ENCODE data around the gene NT5M. TPM values are rescaled to one million over a fixed set of nuclear protein-coding genes. Genes with fewer than 3 reads are reported as not detected.

The NT5M gene
- total RNA-seq, 1 donor from 2014 or later, result 5.8 TPM

DNA sequence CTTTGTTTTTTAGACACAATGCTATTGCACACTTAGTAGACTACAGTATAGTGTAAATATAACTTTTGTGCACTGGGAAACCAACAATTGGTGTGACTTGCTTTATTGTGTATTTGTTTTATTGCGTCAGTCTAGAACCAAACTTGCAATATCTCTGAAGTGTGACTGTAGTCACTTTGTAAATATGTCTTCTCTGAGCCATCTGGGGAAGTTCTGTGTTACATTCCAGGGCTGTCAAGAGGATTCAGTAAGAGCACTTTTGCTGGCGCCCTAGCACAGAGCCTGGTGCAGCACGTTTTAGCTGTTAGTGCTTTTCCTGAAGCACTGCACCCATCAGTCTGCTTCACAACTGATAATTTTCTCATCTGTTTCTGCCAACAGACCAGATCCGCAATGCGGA, 73.2 kb downstream of the NT5M start:
- H3K36me3 Mint-ChIP-seq (ENCODE audit: low read depth, unreplicated experiment), result no peaks in the 10 kb centered on the region
- no peak for DNase-seq (ENCODE audit: low spot score)
- H3K27ac Mint-ChIP-seq (ENCODE audit: unreplicated experiment), result no peak overlapping the region
- no peaks in the 10 kb centered on the region for H3K4me1 Mint-ChIP-seq (ENCODE audit: unreplicated experiment)
- TF ChIP-seq, protein P1, sequence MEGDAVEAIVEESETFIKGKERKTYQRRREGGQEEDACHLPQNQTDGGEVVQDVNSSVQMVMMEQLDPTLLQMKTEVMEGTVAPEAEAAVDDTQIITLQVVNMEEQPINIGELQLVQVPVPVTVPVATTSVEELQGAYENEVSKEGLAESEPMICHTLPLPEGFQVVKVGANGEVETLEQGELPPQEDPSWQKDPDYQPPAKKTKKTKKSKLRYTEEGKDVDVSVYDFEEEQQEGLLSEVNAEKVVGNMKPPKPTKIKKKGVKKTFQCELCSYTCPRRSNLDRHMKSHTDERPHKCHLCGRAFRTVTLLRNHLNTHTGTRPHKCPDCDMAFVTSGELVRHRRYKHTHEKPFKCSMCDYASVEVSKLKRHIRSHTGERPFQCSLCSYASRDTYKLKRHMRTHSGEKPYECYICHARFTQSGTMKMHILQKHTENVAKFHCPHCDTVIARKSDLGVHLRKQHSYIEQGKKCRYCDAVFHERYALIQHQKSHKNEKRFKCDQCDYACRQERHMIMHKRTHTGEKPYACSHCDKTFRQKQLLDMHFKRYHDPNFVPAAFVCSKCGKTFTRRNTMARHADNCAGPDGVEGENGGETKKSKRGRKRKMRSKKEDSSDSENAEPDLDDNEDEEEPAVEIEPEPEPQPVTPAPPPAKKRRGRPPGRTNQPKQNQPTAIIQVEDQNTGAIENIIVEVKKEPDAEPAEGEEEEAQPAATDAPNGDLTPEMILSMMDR (IDR thresholded peaks at IDR 0.05; ENCODE audit: unreplicated experiment), result no peak
- peaks cover 7% of the 10 kb centered on the region for H3K27me3 Mint-ChIP-seq (ENCODE audit: unreplicated experiment)
- no peak overlapping the region for H3K4me3 Mint-ChIP-seq (ENCODE audit: unreplicated experiment)
- no peaks in the 10 kb centered on the region for H3K9me3 Mint-ChIP-seq (ENCODE audit: unreplicated experiment)

DNA sequence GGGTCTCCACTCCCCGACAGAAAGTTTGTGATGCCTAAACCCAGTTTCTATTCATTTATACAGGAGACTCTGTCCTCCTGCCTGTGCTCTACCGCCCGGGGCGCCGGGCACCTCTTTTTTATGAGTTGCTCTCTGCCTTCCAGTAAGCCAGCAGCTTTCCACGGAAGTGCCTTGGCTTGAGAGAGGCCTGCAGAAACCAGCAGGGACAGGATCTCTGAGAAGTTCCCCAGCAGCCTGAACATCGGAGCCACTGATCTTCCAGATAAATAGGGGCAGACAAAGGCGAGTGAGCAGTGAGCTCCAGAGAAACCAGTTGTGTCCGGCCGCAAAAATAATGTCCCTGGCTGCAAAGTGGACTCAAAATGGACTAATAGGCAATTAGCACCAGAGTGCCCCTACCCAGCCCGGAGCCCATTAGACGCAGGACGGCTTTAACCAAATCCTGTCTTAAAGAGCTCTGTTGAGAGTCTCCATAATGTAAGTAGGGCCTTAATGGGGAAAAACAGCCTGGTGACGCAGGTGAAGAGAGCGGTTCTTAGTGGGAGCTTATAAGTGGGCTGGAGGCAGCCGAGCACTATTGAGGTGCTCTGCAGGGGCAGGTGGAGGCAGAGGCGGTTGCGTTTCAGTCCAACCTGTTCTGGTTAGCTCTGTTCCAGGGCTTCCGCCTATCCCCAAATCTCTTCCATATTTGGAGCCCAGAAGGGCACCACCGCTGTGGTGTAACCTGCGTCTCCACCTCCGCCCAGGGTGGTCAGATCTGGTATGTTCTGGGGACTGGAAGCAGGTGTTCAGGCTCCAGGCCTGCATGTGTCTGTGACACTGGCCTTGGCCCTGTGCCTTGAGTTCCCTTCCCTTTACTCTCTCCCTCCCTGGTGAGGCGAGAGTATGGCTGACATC, 74.1 kb downstream of the NT5M start:
- no peaks in the 10 kb centered on the region for H3K36me3 Mint-ChIP-seq (ENCODE audit: low read depth, unreplicated experiment)
- DNase-seq (ENCODE audit: low spot score), result no peak
- H3K9me3 Mint-ChIP-seq (ENCODE audit: unreplicated experiment), result no peaks in the 10 kb centered on the region
- H3K4me1 Mint-ChIP-seq (ENCODE audit: unreplicated experiment), result no peaks in the 10 kb centered on the region
- no peak overlapping the region for H3K4me3 Mint-ChIP-seq (ENCODE audit: unreplicated experiment)
- TF ChIP-seq, protein P1 (IDR thresholded peaks at IDR 0.05; ENCODE audit: unreplicated experiment), result no peak
- H3K27ac Mint-ChIP-seq (ENCODE audit: unreplicated experiment), result no peak overlapping the region
- peaks cover 9% of the 10 kb centered on the region for H3K27me3 Mint-ChIP-seq (ENCODE audit: unreplicated experiment)

DNA sequence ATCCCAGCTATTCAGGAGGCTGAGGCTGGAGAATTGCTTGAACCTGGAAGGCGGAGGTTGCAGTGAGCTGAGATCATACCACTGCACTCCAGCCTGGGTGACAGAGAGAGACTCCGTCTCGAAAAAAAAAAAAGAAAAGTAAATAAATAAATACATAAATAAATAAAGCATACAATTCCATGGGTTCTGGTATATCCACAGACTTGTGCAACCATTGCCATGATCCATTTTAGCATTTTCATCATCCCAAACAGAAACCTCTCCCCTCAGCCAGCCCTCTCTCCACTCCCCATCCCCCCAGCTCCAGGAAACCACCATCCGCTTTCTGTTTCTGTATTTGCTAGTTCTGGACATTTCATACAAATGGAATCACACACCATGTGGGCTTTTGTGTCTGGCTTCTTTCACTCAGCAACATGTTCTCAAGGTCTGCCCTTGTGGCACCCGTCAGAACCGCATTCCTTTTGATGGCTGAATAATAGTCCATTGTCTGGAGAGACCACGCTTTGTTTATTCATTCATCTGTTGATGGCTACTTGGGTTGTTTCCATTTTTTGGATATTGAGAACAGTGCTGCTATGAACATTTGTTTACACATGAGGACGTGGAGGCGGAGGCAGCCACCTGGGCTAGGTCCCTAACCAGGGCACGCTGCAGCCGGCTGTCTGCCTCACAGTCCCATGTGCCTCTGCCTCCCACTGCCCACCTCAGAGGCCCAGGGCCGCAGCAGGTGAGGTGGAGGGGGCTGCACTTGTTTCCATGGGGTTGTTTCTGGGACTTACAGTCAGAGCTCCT, 76.2 kb downstream of the NT5M start:
- no peak for DNase-seq (ENCODE audit: low spot score)
- Mint-ChIP-seq H3K4me1 (ENCODE audit: unreplicated experiment) (no peaks in the 10 kb centered on the region), H3K27ac (ENCODE audit: unreplicated experiment) (no peak overlapping the region), H3K9me3 (ENCODE audit: unreplicated experiment) (no peaks in the 10 kb centered on the region), H3K36me3 (ENCODE audit: low read depth, unreplicated experiment) (no peaks in the 10 kb centered on the region), H3K4me3 (ENCODE audit: unreplicated experiment) (no peak overlapping the region), H3K27me3 (ENCODE audit: unreplicated experiment) (peaks cover 9% of the 10 kb centered on the region)
- TF ChIP-seq, protein P1 (IDR thresholded peaks at IDR 0.05; ENCODE audit: unreplicated experiment), result no peak

DNA sequence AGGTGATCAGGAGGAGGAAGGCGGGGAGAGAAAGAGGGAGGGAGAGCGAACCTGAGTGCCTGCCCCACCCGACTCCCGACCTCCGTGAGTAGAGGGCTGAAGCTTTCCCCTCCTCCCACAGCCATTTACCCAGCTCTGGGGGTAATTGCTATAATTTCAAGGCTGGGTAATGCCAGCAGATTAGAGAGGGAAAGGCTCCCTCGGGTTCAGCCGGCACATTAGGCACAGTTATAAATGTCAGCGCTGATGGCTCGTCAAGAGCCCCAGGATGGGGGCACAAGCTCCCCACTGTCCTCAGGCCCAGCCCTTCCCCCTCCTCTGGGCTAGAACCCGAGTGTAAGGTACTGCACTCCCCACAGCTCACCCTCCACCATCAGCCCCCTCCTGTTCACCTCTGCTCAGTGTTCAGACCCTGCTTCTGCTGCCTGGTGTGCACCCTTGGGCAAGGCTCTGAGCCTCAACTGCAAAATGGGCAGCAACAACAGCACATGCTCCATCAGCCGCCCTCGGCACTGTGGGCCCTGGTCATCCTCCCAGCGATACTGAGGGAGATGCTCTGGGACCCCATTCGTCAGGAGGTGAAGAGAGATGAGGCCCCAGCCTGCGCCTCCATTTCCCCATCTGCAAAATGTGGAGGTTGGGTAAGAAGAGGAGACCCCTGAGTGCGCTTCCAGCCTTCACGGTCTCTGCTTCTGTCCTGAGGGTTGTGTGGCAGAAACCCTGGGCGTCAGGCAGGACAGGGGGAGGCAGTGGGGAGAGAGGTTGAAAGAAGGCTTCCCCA, 77.2 kb downstream of the NT5M start:
- no peak overlapping the region for H3K4me3 Mint-ChIP-seq (ENCODE audit: unreplicated experiment)
- no peak for DNase-seq (ENCODE audit: low spot score)
- no peak overlapping the region for H3K27ac Mint-ChIP-seq (ENCODE audit: unreplicated experiment)
- no peaks in the 10 kb centered on the region for H3K36me3 Mint-ChIP-seq (ENCODE audit: low read depth, unreplicated experiment)
- H3K27me3 Mint-ChIP-seq (ENCODE audit: unreplicated experiment), result peaks cover 12% of the 10 kb centered on the region
- H3K9me3 Mint-ChIP-seq (ENCODE audit: unreplicated experiment), result no peaks in the 10 kb centered on the region
- H3K4me1 Mint-ChIP-seq (ENCODE audit: unreplicated experiment), result no peaks in the 10 kb centered on the region
- TF ChIP-seq, protein P1 (IDR thresholded peaks at IDR 0.05; ENCODE audit: unreplicated experiment), result no peak

Measured in endothelial cell (in vitro differentiated cells).